GM12892 (cell line): ENCODE measurements around the gene SLFN11.

ENCODE experiments used
- POLR2AphosphoS5 ChIP-seq: IDR thresholded peaks from 2 replicates; pipeline ENCODE4 v1.6.1; 2011; ENCODE audit warnings: low read depth, low read length, control low read depth
- TAF1 ChIP-seq: IDR thresholded peaks from 2 replicates; pipeline ENCODE4 v1.6.1; 2011; ENCODE audit warnings: low read depth, mild to moderate bottlenecking, control low read depth, low read length, borderline replicate concordance

- TF ChIP-seq POLR2AphosphoS5 (no peak), TAF1 (no peak)
These were observed 61.1 kb downstream of the SLFN11 start for GRCh38 chr17:35312346-35312745.
